NCI-H510A treated with DMSO at 0.1 percent for 48 hours (cell line): ENCODE data around the gene NOA1.

Source experiments
- DNase-seq: peaks from one replicate; lab custom pipeline; 2025; lab: John Stamatoyannopoulos, UW

Gene NOA1

DNA sequence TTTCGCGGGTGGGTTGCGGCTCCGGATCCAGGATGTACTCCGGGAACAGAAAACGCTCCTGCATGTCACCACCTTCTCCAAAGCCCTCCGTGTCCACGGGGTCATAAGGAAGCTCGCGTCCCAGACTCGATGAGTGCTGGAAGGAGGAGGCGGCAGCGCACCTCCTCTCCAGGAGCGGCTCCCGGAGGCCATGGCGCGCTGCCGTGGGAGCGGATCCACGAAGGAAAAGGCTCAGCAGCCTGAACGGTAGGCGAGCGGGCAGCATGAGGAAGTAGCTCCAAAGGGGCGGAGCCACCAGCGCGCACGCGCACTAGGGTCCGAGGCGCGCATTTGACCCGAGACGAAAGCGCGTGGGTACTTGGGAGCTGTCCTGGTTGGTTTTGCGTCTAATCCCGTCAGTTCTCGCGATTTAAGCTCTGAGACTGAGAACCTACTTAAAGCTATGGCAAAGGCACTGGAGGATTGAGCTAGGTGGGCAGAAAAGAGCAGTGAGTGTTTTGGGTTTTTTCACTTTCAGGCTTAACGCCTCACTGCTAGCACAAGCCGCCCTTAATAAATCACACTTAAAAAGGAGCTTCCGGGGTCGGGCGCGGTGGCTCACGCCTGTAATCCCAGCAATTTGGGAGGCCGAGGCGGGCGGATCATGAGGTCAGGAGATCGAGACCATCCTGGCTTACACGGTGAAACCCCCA is at the start of gene NOA1:
NOA1 (minus strand) TSS at position 286 of the 692 bp plus-strand sequence; CDS start at position 265, 21 bp downstream.
- DNase-seq = peak; percentile 98

DNA sequence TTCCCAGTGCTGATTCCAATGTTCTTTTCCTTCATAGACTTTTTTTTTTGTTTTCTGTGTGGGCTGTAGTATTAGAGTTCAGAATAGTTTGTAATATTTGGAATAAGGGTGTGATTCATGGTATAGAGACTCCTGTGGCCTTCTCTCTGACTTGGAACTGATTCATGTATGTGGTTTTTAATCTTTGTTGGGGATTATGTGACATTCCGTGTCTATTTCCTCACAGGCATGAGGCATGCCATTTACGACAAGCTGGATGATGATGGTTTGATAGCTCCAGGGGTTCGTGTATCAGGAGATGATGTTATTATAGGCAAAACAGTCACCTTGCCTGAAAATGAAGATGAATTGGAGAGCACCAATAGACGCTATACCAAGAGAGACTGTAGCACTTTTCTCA is 45.7 kb upstream of the NOA1 start:
- no peak for DNase-seq

DNA sequence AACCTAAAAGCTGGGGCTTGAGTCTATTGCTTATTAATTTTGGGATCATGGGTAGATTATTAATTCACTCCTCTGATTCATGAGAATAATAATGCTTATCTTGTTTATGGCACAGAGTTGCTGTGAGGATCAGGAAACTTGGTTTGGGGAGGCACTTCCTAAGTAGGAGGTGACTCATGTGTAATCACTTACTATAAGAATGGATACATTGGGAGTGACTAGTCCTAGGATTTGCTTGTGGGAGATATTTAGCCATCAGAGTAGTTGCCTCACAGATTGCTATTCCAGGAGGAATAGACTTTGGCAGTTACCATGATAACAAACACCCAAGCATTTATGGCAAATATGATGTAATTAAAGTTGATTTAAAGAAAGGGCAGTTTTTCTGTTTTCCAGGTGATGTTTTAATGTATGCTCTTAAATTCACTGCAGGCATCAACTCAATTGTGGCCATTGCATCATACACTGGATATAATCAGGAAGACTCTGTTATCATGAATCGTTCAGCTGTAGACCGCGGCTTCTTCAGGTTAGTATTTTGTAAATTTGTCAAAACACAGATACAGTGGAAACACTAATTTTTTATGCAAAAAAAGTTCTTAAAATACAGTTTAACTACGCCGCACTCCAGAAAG is 43.2 kb upstream of the NOA1 start:
- no peak for DNase-seq

DNA sequence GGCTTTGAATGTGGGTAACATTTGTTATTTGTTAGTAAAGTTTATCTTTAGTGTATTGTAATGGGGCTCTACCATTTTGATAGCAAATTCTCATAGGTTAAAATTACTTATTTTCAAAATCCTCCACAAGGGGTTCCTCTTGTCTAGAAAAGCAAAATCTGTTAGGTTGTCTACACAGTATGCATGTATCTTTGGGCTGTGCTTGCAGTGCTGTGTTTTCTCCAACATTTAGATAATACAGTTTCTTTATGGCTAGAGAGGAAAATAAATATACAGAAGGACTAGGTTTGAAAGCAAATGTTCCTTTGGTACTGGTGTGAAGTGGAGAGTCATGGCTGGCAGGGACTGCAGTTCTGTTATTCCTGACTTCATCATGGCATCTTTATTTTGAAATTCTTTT is 41.6 kb upstream of the NOA1 start:
- no peak for DNase-seq

DNA sequence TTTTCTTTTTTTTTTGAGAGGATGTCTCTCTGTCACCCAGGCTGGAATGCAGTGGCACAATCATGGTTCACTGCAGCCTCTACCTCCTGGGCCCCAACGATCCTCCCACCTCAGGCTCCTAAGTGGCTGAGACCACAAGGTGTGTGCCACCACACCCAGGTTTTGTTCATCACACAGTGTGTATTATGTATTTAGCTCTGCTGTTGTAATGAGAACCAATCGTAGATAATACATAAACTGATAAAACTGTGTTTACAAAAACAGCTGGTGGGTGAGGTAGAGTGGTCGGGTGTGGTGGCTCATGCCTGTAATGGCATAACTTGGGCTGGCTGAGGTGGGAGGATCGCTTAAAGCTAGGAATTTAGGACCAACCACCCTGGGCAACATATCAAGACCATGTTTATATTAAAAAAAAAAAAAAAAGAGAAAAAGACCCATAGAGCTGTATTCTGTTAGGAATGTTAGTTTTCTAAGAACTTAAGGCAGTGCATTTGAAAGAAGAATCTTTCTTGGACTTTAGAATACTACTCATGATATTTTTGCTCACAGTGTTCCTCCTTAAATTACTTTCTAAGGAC is 36.2 kb upstream of the NOA1 start:
- DNase-seq = no peak

GRCh38 chr4:56999751-57000150 is 22.3 kb upstream of the NOA1 start:
- DNase-seq = no peak

DNA sequence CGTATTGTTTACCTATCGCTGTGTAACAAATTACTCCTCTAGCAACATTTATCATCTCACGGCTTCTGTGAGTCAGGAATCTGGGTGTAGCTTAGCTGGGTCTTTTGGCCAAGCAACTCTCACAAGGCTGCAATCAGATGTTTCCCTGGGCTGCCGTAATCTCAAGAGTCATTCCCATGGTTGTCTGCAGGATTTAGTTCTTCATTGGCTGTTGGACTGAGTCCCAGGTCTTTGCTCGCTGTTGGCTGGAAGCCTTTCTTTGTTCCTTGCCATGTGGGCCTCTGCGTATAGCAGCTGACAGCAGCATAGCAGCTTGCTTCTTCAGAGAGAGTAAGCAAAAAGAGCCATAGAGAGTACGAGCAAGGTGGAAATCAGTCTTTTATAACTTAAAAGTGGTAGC is 18.1 kb upstream of the NOA1 start:
- DNase-seq = no peak

DNA sequence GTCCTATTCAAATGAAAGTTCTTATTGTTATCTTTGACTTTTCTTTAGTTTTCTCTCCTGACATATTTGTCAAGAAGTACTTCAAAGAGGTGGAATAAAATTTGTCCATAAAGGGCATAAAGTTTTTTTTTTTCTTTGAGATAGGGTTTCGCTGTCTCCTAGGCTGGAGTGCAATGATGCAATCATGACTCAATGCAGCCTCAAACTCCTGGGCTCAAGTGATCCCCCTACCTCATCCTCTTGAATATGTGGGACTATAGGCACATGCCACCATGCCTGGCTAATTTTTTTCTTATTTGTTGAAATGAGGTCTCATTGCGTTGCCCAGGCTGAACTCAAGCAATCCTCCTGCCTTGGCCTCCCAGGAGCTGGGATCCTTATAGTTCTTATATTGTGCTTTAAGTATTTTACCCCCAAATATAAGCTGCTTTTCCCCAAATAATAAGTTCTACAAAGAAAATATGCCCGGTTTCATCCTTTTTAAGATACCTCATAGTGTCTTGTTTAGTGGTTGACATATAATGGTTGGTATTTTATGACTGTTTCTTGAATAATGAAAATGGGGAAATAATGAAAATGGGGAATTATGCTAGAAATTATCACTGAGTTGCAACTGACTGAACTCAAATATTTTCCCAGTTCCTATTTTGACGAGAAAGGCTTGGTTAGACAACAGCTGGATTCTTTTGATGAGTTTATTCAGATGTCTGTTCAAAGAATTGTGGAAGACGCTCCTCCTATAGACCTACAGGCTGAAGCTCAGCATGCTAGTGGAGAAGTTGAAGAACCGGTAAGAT is 12.9 kb upstream of the NOA1 start:
- no peak for DNase-seq

DNA sequence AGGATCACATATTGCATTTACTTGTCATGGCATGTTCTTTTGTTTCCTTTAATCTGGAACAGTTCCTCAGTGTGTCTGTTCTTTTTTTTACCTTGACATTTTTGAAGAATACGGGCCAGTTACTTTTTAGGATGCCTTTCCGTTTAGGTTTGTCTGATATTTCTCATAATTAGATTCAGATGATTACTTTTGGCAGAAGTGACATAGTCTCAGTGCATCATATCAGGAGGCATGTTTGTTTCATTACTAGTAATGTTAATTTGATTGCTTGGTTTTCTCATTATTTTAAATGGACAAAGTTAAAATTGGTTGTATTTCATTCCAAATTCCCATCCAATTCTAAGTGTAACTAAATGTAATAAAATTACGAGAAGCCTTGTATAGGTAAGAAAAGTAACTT is 9.5 kb upstream of the NOA1 start:
- DNase-seq = no peak

DNA sequence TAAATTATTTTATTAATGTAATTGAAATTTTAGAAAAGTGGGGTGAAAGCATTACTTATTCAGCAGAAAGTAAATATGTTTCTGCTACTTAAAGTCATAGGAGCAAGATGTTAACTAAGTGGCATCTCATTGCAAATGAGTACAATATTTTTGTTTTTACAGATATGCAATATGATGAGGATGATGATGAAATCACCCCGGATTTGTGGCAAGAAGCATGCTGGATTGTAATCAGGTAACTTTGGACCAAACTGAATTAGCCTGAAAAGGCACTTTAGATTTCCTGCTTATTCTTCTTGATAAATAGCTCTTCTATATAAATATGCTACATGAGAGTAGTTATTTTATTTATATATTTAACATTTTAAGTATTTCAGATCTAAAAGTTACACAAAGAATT is 8.8 kb upstream of the NOA1 start:
- no peak for DNase-seq

DNA sequence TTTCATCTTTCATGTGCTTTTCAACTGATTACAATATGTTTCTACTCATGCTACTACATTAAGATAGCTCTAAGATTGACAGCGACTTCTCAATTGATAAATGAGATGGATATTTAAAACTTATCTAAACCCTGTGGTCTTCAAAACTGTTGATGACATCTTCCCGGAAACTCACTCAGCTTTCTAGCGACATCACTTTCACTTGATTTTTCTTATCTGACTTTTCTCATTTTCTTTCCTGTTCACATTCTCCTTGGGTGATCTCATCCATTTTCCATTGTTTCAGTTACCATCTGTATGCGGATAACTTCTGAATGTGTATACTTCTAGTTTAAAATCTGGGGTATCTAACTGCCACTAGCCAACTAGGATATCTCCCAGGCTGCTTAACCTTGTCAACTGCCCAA is 4.4 kb upstream of the NOA1 start:
- DNase-seq = no peak

DNA sequence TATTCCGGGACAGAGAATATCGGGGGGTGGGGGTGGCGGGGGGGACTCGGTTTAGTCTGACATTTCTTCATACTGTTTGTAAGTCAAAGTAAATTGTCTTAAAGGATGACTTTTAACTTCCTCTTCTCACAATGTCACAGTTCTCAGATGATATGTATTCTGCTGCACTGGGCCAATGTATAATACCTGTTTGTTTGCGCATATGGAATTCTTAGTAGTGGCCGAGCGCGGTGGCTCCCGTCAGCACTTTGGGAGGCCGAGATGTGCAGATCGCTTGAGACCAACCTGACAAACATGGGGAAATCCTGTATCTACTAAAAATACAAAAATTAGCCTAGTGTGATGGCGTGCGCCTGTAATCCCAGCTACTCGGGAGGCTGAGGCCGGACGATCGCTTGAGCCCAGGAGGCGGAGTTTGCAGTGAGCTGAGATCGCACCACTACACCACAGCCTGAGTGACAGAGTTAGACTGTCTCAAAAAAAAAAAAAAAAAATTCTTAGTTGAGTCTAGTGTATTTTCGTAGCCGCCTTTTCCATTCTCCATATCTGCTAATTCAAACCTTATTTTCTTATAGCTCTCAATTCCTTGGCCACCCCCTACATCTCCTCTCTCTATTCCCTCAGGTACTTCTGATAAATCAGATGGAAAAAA is 2.1 kb upstream of the NOA1 start:
- no peak for DNase-seq

DNA sequence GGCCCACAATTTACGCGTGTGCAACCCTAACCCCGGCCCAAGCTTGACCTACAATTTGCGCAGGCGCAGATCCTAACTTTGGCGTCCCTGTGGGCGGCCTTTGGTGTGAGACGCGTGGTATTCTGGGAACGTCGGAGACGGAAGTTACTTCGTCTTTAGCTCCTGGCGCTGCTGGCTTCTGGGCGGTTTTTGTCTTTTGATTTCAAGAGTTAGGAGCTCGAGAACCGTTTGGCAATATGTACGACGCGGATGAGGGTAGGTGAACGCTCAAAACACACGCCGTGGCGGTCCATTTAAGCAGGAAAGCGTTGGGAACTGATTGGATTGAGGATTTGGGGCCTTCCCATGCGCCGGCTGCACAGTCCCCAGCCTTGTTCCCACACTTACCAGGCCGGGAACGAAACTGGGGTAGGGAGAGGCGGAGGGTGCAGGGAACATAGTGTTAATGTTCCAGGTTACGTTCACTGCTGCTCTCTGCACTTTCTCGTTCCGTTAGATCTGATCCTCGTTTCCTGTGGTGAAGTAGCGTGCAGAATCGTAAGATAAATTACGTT is 1.4 kb upstream of the NOA1 start, which contains the start of gene POLR2B:
POLR2B (plus strand) TSS at position 147 of the 554 bp plus-strand sequence; CDS start at position 237, 90 bp downstream.
- peak; percentile 97 for DNase-seq

DNA sequence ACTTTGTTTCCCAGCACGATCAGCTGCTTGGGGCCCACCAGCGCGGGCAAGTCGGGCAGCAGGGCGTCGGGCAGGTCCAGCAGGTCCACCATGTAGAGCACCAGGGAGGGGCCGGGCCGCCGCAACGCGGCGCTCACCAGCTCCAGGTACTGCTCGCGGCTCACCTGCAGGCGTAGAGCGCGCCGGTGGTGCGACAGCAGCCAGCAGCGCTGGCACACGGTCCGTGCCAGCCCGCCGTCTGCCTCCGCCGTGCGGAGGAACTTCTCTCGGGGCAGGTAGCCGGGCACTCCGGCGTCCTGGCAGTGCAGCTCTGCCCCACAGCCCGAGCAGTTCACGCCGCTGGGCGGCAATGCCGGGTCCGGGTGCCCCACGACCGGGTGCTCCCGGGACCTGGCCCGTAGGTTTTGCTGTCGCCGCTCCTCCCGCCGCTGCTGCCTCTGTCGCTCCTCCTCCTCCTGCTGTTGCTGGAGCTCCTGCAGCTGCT is 527 bp downstream of the NOA1 start:
- DNase-seq = peak; percentile 41

GRCh38 chr4:56976283-56976836 is 1.0 kb downstream of the NOA1 start:
- no peak for DNase-seq

GRCh38 chr4:56973336-56973735 is 4.1 kb downstream of the NOA1 start:
- no peak for DNase-seq

DNA sequence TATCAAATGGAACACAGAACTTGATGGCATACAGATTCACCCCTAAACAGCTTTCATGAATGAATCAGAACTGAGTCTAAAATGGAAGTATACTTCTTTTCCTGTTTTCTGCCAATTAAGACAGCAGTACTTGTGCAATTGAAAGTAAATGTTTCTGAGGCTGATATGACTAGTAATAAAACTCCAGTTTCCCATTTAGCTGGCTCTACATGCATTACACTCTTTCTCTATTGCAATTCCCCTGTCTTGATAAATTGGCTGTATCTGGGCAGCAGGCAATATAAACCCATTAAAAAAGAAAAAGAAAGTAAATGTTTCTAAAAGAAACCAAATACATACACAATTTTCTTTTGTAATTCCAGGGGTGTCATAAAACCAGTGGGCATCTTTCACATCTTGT is 4.6 kb downstream of the NOA1 start:
- no peak for DNase-seq

DNA sequence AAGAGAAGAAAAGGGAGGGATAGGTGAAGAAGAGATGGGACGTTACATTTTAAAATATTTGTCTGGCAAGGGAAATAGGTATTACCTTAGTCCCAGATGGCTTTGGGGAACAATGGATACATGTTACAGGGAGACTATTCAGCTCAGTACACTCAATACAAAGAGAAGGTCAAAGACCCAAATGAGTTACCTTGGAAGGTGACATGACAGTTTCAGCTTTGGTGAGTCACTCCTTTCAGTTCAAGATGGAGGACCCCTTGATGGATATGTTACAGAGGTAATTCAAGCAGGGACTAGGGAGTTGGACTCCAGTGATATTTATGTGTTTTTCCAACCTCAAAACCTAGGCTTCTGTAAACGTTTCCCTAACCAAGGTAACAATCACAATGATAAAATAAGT is 5.0 kb downstream of the NOA1 start:
- no peak for DNase-seq

GRCh38 chr4:56971383-56971782 is 6.0 kb downstream of the NOA1 start:
- DNase-seq = no peak

- DNase-seq = no peak
Measured at GRCh38 chr4:56961107-56961500, 16.3 kb downstream of the NOA1 start.

- no peak for DNase-seq
Measured at GRCh38 chr4:56959100-56959499, 18.3 kb downstream of the NOA1 start.
